K562 (cell line): ENCODE results near the gene HOMEZ. TPM values are rescaled to one million over a fixed set of nuclear protein-coding genes. Genes with fewer than 3 reads are reported as not detected.
A peak's percentile ranks its signal among the peaks of the same experiment; 100 is the strongest.

ENCODE experiments used
- BRF1 ChIP-seq: IDR thresholded peaks from 3 replicates; pipeline ENCODE4 v1.6.1; 2011; ENCODE audit warnings: borderline replicate concordance, mild to moderate bottlenecking; ENCODE audit not compliant: insufficient read length; ENCODE audit errors: extremely low read depth
- CBX3 ChIP-seq, 2 experiments: IDR thresholded peaks; 1 replicate in 1 of 2; 2 replicates in 1 of 2; pipeline ENCODE4 v1.6.1; 2012; ENCODE audit warnings: inconsistent platforms in 2 of 2, low read length in 2 of 2, borderline replicate concordance in 1 of 2, control low read depth in 1 of 2
- CREBBP ChIP-seq: IDR thresholded peaks from one replicate; pipeline ENCODE4 v1.6.1; 2012; ENCODE audit warnings: low read depth, mild to moderate bottlenecking, control low read depth, inconsistent platforms, low read length
- CXXC5 ChIP-seq: fragments of 250-450 bp; sonication (Bioruptor Pico); IDR thresholded peaks from 2 replicates; pipeline ENCODE4 v1.8.0; 2022; ENCODE audit warnings: inconsistent platforms, mild to moderate bottlenecking, moderate library complexity
- EGR1 ChIP-seq: fragments of 450-650 bp; conservative IDR thresholded peaks from 2 replicates; pipeline ENCODE4 v1.6.1; 2017; ENCODE audit warnings: mild to moderate bottlenecking
- GATAD2A ChIP-seq: fragments of 450-650 bp; IDR thresholded peaks from 2 replicates; pipeline ENCODE4 v1.6.1; 2017
- GTF2B ChIP-seq: IDR thresholded peaks from 2 replicates; pipeline ENCODE4 v1.6.1; 2011; ENCODE audit not compliant: insufficient read length; ENCODE audit errors: extremely low read depth
- HDAC1 ChIP-seq, 2 experiments: fragments of 450-650 bp; IDR thresholded peaks; 2 replicates each; pipeline ENCODE4 v1.6.1; 2016 to 2017; ENCODE audit warnings: inconsistent platforms in 1 of 2, mild to moderate bottlenecking in 1 of 2, moderate library complexity in 1 of 2
- HNRNPK ChIP-seq: fragments of 200-400 bp; formaldehyde crosslinking; IDR thresholded peaks from one replicate; pipeline ENCODE4 v1.6.1; 2018; ENCODE audit warnings: mild to moderate bottlenecking, low read depth, low read length; ENCODE audit not compliant: poor library complexity, severe bottlenecking
- KLF1 ChIP-seq: fragments of 450-650 bp; IDR thresholded peaks from 2 replicates; pipeline ENCODE4 v1.6.1; 2016; ENCODE audit warnings: missing genetic modification characterization, missing compliant biosample characterization
- MNT ChIP-seq, 2 experiments: fragments of 450-650 bp; conservative IDR thresholded peaks; 2 replicates each; pipeline ENCODE4 v1.6.1; 2017; ENCODE audit warnings: mild to moderate bottlenecking in 2 of 2, moderate library complexity in 2 of 2
- NBN ChIP-seq: fragments of 450-650 bp; IDR thresholded peaks from 2 replicates; pipeline ENCODE4 v1.6.1; 2016; ENCODE audit warnings: low read depth, mild to moderate bottlenecking
- NCOR1 ChIP-seq: fragments of 450-650 bp; IDR thresholded peaks from 2 replicates; pipeline ENCODE4 v1.6.1; 2016; ENCODE audit warnings: mild to moderate bottlenecking, moderate library complexity
- PRDM10 ChIP-seq: fragments of 450-650 bp; IDR thresholded peaks from 2 replicates; pipeline ENCODE4 v1.6.1; 2018; ENCODE audit not compliant: partially characterized antibody
- SRSF9 ChIP-seq: fragments of 200-400 bp; formaldehyde crosslinking; IDR thresholded peaks from 2 replicates; pipeline ENCODE4 v1.6.1; 2017; ENCODE audit warnings: low read depth, low read length, borderline replicate concordance
- TAF1 ChIP-seq: IDR thresholded peaks from 2 replicates; pipeline ENCODE4 v1.6.1; 2011; ENCODE audit warnings: mild to moderate bottlenecking, low read length, moderate library complexity; ENCODE audit not compliant: insufficient read depth, control insufficient read depth, severe bottlenecking; ENCODE audit errors: extremely low read depth
- TAF9B ChIP-seq: fragments of 450-650 bp; IDR thresholded peaks from 2 replicates; pipeline ENCODE4 v1.6.1; 2018; ENCODE audit warnings: mild to moderate bottlenecking; ENCODE audit not compliant: partially characterized antibody
- ZNF282 ChIP-seq: sonication (generic); formaldehyde crosslinking; IDR thresholded peaks from 2 replicates; pipeline ENCODE4 v1.8.1; 2023; ENCODE audit warnings: missing genetic modification reagents
- ZNF512 ChIP-seq: IDR thresholded peaks from 2 replicates; pipeline ENCODE4 v1.6.1; 2016; ENCODE audit warnings: missing genetic modification characterization, missing compliant biosample characterization
- polyA plus RNA-seq, 8 experiments: library from polyadenylated mRNA; depleted of rRNA in 4 of 8; stranded (reverse) in 5 of 8; unstranded in 3 of 8; fragments of >200 nt; fragmentation: Nextera tagmentation in 2 of 8; fragmentation: Illumina TruSeq in 1 of 8; extraction: Ambion mirVana in 2 of 8; extraction: Trizol in 1 of 8; gene quantifications; 2 replicates each; pipeline versions ENCODE4 v1.2.1 to v1.2.3, GENCODE V29; 2011 to 2014; ENCODE audit warnings: inconsistent platforms in 1 of 8, missing spikeins in 1 of 8
- total RNA-seq, 7 experiments: library from RNA; depleted of rRNA in 6 of 7; stranded (reverse); fragments of >200 nt in 6 of 7; fragmentation: Illumina TruSeq in 2 of 7; extraction: Trizol in 2 of 7; gene quantifications; 2 replicates each; pipeline versions ENCODE4 v1.2.1 to v1.2.3, GENCODE V29; 2011 to 2021; ENCODE audit warnings: low replicate concordance in 1 of 7

HOMEZ gene
- total and polyA plus RNA-seq, 9 of the 15 experiments (the other 6 are each of a cell fraction or from before 2014, with no cell fraction given) = 3.0 to 30.2 (median 16.9) TPM

- peak; percentile 59 for TF ChIP-seq CXXC5 (CRISPR knock-in tag)
- no peak for TF ChIP-seq TAF1
- no peak for TF ChIP-seq TAF9B
- no peak for TF ChIP-seq KLF1
- TF ChIP-seq SRSF9 = no peak
- TF ChIP-seq ZNF512 (tag) = no peak
- TF ChIP-seq GTF2B = no peak
- TF ChIP-seq ZNF282 (CRISPR knock-in tag) = no peak
- TF ChIP-seq MNT (conservative IDR thresholded peaks at IDR 0.05) = peak in 1 of 2 experiments; percentile 57; a peak in 2 of 4 replicates
- no peak for TF ChIP-seq HNRNPK
- TF ChIP-seq BRF1 = no peak
- TF ChIP-seq GATAD2A = peak; percentile 73; the same call in 1 of the 2 replicates
- TF ChIP-seq EGR1 = no peak
- TF ChIP-seq HDAC1 (IDR thresholded peaks at IDR 0.05) = no peak
- TF ChIP-seq PRDM10 = peak; percentile 51
- TF ChIP-seq NCOR1 = 0 out of 2 replicates have a peak, but pooled peaks have one; percentile 16
- TF ChIP-seq NBN = peak; percentile 93
- no peak for TF ChIP-seq CBX3 (IDR thresholded peaks at IDR 0.05; ENCODE audit: borderline replicate concordance in 1 of 2, low read length in 2 of 2)
- TF ChIP-seq CREBBP = no peak
Observed at GRCh38 chr14:23294734-23295561, 9.0 kb upstream of the HOMEZ start (continued).
